Measurements from ENCODE around the gene CHST9. TPM values are rescaled to one million over a fixed set of nuclear protein-coding genes. Genes with fewer than 3 reads are reported as not detected.

CHST9 gene
- total RNA-seq, 1 donor from 2014 or later: 38.9 TPM

GRCh38 chr18:26909599-26910290, 275.4 kb downstream of the CHST9 start:
- TF ChIP-seq CTCF (IDR thresholded peaks at IDR 0.05; ENCODE audit: unreplicated experiment): no peak
- peaks cover 11% of the 10 kb centered on the region for H3K9me3 Mint-ChIP-seq (ENCODE audit: low read depth)
- no peaks in the 10 kb centered on the region for H3K4me1 Mint-ChIP-seq (ENCODE audit: low read depth)
- H3K27me3 Mint-ChIP-seq: no peaks in the 10 kb centered on the region
- H3K36me3 Mint-ChIP-seq (ENCODE audit: insufficient read depth): peaks cover 6% of the 10 kb centered on the region
- DNase-seq (ENCODE audit: low spot score, unreplicated experiment): no peak
- no peak overlapping the region for H3K4me3 Mint-ChIP-seq (ENCODE audit: low read depth)
- no peak overlapping the region for H3K27ac Mint-ChIP-seq

DNA sequence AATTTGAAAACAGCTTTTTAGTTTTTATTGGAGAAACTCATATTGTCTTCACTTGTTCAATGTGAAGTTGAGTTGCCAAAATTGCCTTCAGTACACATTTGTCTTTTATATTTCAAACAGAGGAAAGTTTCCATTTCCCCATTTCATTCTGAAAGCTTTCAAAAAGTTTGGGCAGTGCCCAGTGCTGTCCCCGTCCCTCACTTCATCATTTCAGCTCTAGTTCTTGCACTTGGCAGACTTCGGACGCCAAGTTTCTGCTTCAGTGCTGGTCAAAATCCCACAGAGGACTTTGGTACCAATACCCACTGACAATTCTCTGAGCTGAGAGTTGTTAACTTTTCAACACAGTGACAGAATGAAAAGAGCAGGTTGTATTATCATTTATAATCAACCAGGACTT, 276.2 kb downstream of the CHST9 start:
- Mint-ChIP-seq H3K27me3 (no peaks in the 10 kb centered on the region), H3K9me3 (ENCODE audit: low read depth) (peaks cover 17% of the 10 kb centered on the region), H3K36me3 (ENCODE audit: insufficient read depth) (peaks cover 10% of the 10 kb centered on the region), H3K4me1 (ENCODE audit: low read depth) (no peaks in the 10 kb centered on the region), H3K4me3 (ENCODE audit: low read depth) (no peak overlapping the region), H3K27ac (no peak overlapping the region)
- DNase-seq (ENCODE audit: low spot score, unreplicated experiment): no peak
- no peak for TF ChIP-seq CTCF (IDR thresholded peaks at IDR 0.05; ENCODE audit: unreplicated experiment)

GRCh38 chr18:26902291-26902690, 282.8 kb downstream of the CHST9 start:
- H3K4me1 Mint-ChIP-seq (ENCODE audit: low read depth): no peaks in the 10 kb centered on the region
- H3K27me3 Mint-ChIP-seq: no peaks in the 10 kb centered on the region
- H3K4me3 Mint-ChIP-seq (ENCODE audit: low read depth): no peak overlapping the region
- no peak for DNase-seq (ENCODE audit: low spot score, unreplicated experiment)
- no peak for TF ChIP-seq CTCF (IDR thresholded peaks at IDR 0.05; ENCODE audit: unreplicated experiment)
- H3K36me3 Mint-ChIP-seq (ENCODE audit: insufficient read depth): peaks cover 11% of the 10 kb centered on the region
- H3K27ac Mint-ChIP-seq: no peak overlapping the region
- peaks cover 19% of the 10 kb centered on the region for H3K9me3 Mint-ChIP-seq (ENCODE audit: low read depth)

DNA sequence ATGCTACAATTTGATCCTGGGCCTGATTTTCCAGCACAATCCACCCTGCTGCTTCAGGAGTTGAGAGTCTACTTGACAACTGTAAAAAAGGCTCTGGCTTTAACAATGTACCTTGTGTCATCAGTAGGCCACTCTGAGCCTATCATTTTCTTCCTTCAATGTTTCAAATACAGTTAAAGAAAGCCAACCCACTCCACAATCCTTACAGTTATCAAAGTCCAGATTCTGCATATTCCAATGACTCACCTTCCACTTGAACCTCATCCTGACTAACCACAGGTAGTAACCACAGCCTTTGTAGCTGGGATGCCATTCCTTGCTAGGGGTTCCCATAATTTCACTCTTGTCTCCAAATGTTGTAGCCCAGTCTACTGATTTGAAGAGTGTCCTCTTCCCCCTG, 284.1 kb downstream of the CHST9 start:
- no peak for DNase-seq (ENCODE audit: low spot score, unreplicated experiment)
- no peaks in the 10 kb centered on the region for H3K4me1 Mint-ChIP-seq (ENCODE audit: low read depth)
- no peak overlapping the region for H3K27ac Mint-ChIP-seq
- H3K27me3 Mint-ChIP-seq: no peaks in the 10 kb centered on the region
- peaks cover 9% of the 10 kb centered on the region for H3K36me3 Mint-ChIP-seq (ENCODE audit: insufficient read depth)
- no peak overlapping the region for H3K4me3 Mint-ChIP-seq (ENCODE audit: low read depth)
- H3K9me3 Mint-ChIP-seq (ENCODE audit: low read depth): peaks cover 13% of the 10 kb centered on the region
- TF ChIP-seq CTCF (IDR thresholded peaks at IDR 0.05; ENCODE audit: unreplicated experiment): no peak

- TF ChIP-seq CTCF (IDR thresholded peaks at IDR 0.05; ENCODE audit: unreplicated experiment): no peak
- H3K9me3 Mint-ChIP-seq (ENCODE audit: low read depth): no peaks in the 10 kb centered on the region
- no peaks in the 10 kb centered on the region for H3K36me3 Mint-ChIP-seq (ENCODE audit: insufficient read depth)
- no peaks in the 10 kb centered on the region for H3K4me1 Mint-ChIP-seq (ENCODE audit: low read depth)
- DNase-seq (ENCODE audit: low spot score, unreplicated experiment): no peak
- no peak overlapping the region for H3K27ac Mint-ChIP-seq
- H3K27me3 Mint-ChIP-seq: peaks cover 7% of the 10 kb centered on the region
- H3K4me3 Mint-ChIP-seq (ENCODE audit: low read depth): no peak overlapping the region
Observed at GRCh38 chr18:26894426-26894825, 290.7 kb downstream of the CHST9 start.
